PFSK-1 (cell line): ENCODE data around the gene GNS.

ENCODE experiments used
- FOXP2 ChIP-seq: optimal IDR thresholded peaks from 2 replicates; pipeline ENCODE3; 2011; ENCODE audit warnings: borderline replicate concordance, control low read depth, inconsistent platforms; ENCODE audit not compliant: insufficient read depth; ENCODE audit errors: extremely low read length, extremely low read depth
- POLR2AphosphoS5 ChIP-seq: IDR thresholded peaks from 2 replicates; pipeline ENCODE4 v1.6.1; 2012; ENCODE audit warnings: low read depth, mild to moderate bottlenecking, control low read depth, low read length, moderate library complexity
- REST ChIP-seq, 2 experiments: IDR thresholded peaks; 2 replicates each; pipeline versions ENCODE4 v1.6.1 to v1.8.0; 2011 to 2012; ENCODE audit warnings: low read depth in 2 of 2, low read length in 2 of 2, control low read depth in 1 of 2, inconsistent platforms in 1 of 2, mild to moderate bottlenecking in 1 of 2, moderate library complexity in 1 of 2; ENCODE audit not compliant: insufficient read depth in 1 of 2
- SIN3A ChIP-seq: IDR thresholded peaks from 2 replicates; pipeline ENCODE4 v1.6.1; 2012; ENCODE audit warnings: mild to moderate bottlenecking, low read length, moderate library complexity, borderline replicate concordance; ENCODE audit not compliant: insufficient read depth
- TAF1 ChIP-seq: IDR thresholded peaks from 2 replicates; pipeline ENCODE4 v1.6.1; 2012; ENCODE audit warnings: low read length, control low read depth, borderline replicate concordance; ENCODE audit not compliant: insufficient read depth

GNS gene

GRCh38 chr12:64800640-64801039, 41.4 kb upstream of the GNS start:
- TF ChIP-seq SIN3A, result no peak

GRCh38 chr12:64798165-64798564, 39.0 kb upstream of the GNS start:
- no peak for TF ChIP-seq FOXP2
- TF ChIP-seq SIN3A, result no peak
- TF ChIP-seq REST (IDR thresholded peaks at IDR 0.05; ENCODE audit: insufficient read depth in 1 of 2, low read depth in 2 of 2, low read length in 2 of 2), result no peak
- TF ChIP-seq TAF1, result no peak
- TF ChIP-seq POLR2AphosphoS5, result no peak

- TF ChIP-seq REST (IDR thresholded peaks at IDR 0.05; ENCODE audit: insufficient read depth in 1 of 2, low read depth in 2 of 2, low read length in 2 of 2) (no peak), TAF1 (no peak), POLR2AphosphoS5 (no peak), SIN3A (no peak), FOXP2 (no peak)
Measured at GRCh38 chr12:64797156-64797555, 38.0 kb upstream of the GNS start.

- no peak for TF ChIP-seq POLR2AphosphoS5
- no peak for TF ChIP-seq TAF1
- no peak for TF ChIP-seq REST (IDR thresholded peaks at IDR 0.05; ENCODE audit: insufficient read depth in 1 of 2, low read depth in 2 of 2, low read length in 2 of 2)
Measured at GRCh38 chr12:64796205-64796845, 37.1 kb upstream of the GNS start.

GRCh38 chr12:64794305-64794704, 35.1 kb upstream of the GNS start:
- TF ChIP-seq POLR2AphosphoS5 (no peak), FOXP2 (no peak), TAF1 (no peak), REST (IDR thresholded peaks at IDR 0.05; ENCODE audit: insufficient read depth in 1 of 2, low read depth in 2 of 2, low read length in 2 of 2) (no peak), SIN3A (no peak)
